T-helper 17 cell (primary cell): ENCODE measurements around the gene SPATA19. TPM values are rescaled to one million over a fixed set of nuclear protein-coding genes. Genes with fewer than 3 reads are reported as not detected.
"Not testable (repeated sequence)": the region's sequence is repeated elsewhere in the genome, so short reads cannot be mapped to it uniquely, and the experiment has no call there.

Experiments
- ATAC-seq: fragments of 150-1000 bp; cut with Tn5 transposase; 2 replicates; pipeline ENCODE4 v1.10.0; 2021; ENCODE audit warnings: mild to moderate bottlenecking, moderate library complexity
- DNase-seq, 3 donors: peaks; one replicate each; pipeline versions ENCODE4 v3.0.0 to v3.0.0-alpha.2; 2020 to 2021
- H3K9me3 ChIP-seq: one replicate; pipeline ENCODE4 v1.7.0; 2013; ENCODE audit warnings: low read length, mild to moderate bottlenecking; ENCODE audit not compliant: control insufficient read depth, poor library complexity, severe bottlenecking
- H3K27ac Mint-ChIP-seq: one replicate; pipeline ENCODE4 v1.8.0; 2022; ENCODE audit warnings: mild to moderate bottlenecking, moderate library complexity, mixed read lengths
- H3K27me3 Mint-ChIP-seq: one replicate; pipeline ENCODE4 v1.8.0; 2022; ENCODE audit warnings: mixed read lengths
- H3K36me3 Mint-ChIP-seq: one replicate; pipeline ENCODE4 v1.8.0; 2022; ENCODE audit warnings: low read depth, mixed read lengths
- H3K4me1 Mint-ChIP-seq: one replicate; pipeline ENCODE4 v1.8.0; 2022; ENCODE audit warnings: mild to moderate bottlenecking, mixed read lengths
- H3K4me3 Mint-ChIP-seq: one replicate; pipeline ENCODE4 v1.8.0; 2022; ENCODE audit warnings: mild to moderate bottlenecking, moderate library complexity, mixed read lengths
- total RNA-seq, 4 donors: library from RNA in 2 of 4; stranded (reverse) in 2 of 4; gene quantifications; one replicate each; pipeline ENCODE4 v1.2.3 and lab custom pipeline; 2022 to 2026

SPATA19 gene
- total RNA-seq, 2 donors from 2014 or later, result not detected

- no peaks in the 10 kb centered on the region for H3K4me1 Mint-ChIP-seq
- DNase-seq, result no peak
- no peak overlapping the region for H3K27ac Mint-ChIP-seq
- no peak for ATAC-seq
- peaks cover 56% of the 10 kb centered on the region for H3K27me3 Mint-ChIP-seq
- no peak overlapping the region for H3K4me3 Mint-ChIP-seq
- no peaks in the 10 kb centered on the region for H3K9me3 ChIP-seq
- peaks cover 2% of the 10 kb centered on the region for H3K36me3 Mint-ChIP-seq
These were observed 14.8 kb upstream of the SPATA19 start for GRCh38 chr11:133860151-133860550.

DNA sequence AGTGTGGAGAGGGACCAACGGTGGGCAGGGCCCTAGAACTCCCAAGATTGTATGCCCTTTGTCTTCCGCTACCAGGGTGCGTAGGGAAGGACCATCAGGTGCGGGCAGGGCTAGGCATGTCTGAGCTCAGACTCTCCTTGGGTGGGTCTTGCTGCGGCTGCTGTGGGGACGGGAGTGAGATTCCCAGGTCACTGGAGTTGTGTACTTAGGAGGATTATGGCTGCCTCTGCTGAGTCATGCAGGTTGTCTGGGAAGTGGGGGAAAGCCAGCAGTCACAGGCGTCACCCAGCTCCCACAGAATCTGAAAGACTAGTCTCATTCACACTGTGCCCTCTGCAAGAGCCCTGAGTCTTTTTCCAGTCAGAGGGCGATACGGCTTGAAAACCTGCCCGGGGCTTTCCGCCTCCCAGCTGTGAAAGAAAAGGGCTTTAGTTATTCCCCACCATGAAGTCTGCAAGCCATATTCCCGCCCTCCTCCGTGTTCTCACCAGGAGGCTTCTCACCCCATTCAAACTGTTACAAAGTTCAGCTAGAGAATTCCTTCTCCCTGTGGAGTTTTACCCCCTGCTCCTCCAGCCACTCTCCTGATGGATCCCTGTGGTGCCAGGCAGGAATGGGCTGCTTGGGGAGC, 9.1 kb upstream of the SPATA19 start:
- H3K4me1 Mint-ChIP-seq, result not testable (repeated sequence)
- H3K27me3 Mint-ChIP-seq, result peaks cover 52% of the 10 kb centered on the region

DNA sequence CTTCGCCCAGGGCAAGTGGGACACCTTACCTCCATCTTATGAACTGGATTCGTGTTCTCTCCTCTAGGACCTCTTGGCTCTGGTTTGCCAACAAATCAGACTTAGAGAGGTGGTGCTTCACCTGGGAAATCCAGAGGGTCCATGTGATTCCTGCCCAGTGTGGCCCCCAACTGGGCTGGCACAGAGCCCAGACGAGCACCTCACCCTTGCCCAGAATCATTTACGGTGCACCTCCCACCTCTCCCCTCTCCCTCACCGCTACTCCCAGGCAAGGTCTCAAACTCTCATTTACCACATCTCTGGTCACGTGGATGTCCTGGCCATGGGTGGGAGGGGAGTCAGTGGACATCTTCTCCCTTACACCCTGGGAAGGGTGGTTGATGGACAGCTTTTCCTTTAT, 1.1 kb downstream of the SPATA19 start:
- no peaks in the 10 kb centered on the region for H3K9me3 ChIP-seq
- H3K27me3 Mint-ChIP-seq, result peaks cover 36% of the 10 kb centered on the region
- H3K27ac Mint-ChIP-seq, result no peak overlapping the region
- DNase-seq, result no peak
- H3K36me3 Mint-ChIP-seq, result peaks cover 3% of the 10 kb centered on the region
- ATAC-seq, result no peak
- H3K4me3 Mint-ChIP-seq, result no peak overlapping the region
- no peaks in the 10 kb centered on the region for H3K4me1 Mint-ChIP-seq

More for the DNA sequence above, 9.1 kb upstream of the SPATA19 start:
- not testable (repeated sequence) for ATAC-seq, H3K36me3 Mint-ChIP-seq, H3K27ac Mint-ChIP-seq, H3K4me3 Mint-ChIP-seq, DNase-seq, H3K9me3 ChIP-seq

DNA sequence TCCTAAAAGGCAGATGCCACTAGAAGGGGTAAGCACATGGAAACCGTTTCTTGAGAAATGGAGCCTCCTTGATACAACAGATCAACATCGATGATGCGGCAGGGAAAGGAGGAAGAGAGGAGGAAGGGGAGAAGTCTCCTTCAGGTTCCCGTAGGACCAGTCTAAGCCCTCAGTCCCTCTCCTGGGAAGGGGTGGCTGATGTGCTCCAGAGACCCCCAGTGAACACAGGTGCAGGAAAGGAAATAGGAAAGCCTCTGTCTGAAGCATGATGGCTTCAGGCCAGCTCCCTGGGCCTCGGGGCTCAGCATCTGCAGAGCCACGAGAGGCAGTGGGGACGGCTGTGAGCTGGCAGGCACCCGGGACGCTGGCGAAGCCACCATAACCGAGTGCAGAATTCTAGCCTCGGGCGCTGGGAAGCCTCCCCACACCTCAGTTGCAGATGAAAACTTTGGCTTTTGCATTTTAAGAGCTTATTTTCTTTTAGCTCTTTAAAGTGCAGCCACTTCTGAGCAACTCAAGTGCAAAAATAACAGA, 1.8 kb downstream of the SPATA19 start:
- Mint-ChIP-seq H3K27me3 (peaks cover 31% of the 10 kb centered on the region), H3K36me3 (peaks cover 3% of the 10 kb centered on the region), H3K4me1 (no peaks in the 10 kb centered on the region), H3K27ac (no peak overlapping the region), H3K4me3 (no peak overlapping the region)
- no peaks in the 10 kb centered on the region for H3K9me3 ChIP-seq
- DNase-seq (no peak), ATAC-seq (no peak)

DNA sequence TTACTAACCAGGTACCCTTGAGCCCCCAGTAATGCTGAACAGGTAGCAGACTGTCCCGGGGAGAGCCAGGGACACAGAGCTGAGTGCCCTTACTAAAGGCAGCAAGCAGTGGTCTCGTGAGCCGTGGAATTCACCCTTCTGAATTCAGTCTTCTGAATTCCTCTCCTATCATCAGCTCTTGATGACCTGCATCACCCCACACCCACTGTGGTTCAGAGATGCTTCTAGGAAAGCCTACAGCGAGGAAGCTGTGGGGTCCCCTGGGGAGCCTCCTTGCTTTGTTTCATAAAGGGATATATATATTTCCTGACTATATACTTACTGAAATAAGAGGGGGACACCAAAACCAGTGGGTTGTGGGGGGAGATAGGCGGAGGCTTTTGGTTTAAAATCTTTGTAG, 2.6 kb downstream of the SPATA19 start:
- Mint-ChIP-seq H3K36me3 (peaks cover 3% of the 10 kb centered on the region), H3K27ac (no peak overlapping the region), H3K4me3 (no peak overlapping the region), H3K4me1 (no peaks in the 10 kb centered on the region), H3K27me3 (peaks cover 31% of the 10 kb centered on the region)
- DNase-seq (no peak), ATAC-seq (no peak)
- H3K9me3 ChIP-seq, result no peaks in the 10 kb centered on the region

GRCh38 chr11:133842053-133842452, 3.3 kb downstream of the SPATA19 start:
- peaks cover 3% of the 10 kb centered on the region for H3K36me3 Mint-ChIP-seq
- peaks cover 33% of the 10 kb centered on the region for H3K27me3 Mint-ChIP-seq
- H3K4me1 Mint-ChIP-seq, result no peaks in the 10 kb centered on the region
- DNase-seq (no peak), ATAC-seq (no peak)
- H3K27ac Mint-ChIP-seq, result no peak overlapping the region
- H3K9me3 ChIP-seq, result no peaks in the 10 kb centered on the region
- no peak overlapping the region for H3K4me3 Mint-ChIP-seq

DNA sequence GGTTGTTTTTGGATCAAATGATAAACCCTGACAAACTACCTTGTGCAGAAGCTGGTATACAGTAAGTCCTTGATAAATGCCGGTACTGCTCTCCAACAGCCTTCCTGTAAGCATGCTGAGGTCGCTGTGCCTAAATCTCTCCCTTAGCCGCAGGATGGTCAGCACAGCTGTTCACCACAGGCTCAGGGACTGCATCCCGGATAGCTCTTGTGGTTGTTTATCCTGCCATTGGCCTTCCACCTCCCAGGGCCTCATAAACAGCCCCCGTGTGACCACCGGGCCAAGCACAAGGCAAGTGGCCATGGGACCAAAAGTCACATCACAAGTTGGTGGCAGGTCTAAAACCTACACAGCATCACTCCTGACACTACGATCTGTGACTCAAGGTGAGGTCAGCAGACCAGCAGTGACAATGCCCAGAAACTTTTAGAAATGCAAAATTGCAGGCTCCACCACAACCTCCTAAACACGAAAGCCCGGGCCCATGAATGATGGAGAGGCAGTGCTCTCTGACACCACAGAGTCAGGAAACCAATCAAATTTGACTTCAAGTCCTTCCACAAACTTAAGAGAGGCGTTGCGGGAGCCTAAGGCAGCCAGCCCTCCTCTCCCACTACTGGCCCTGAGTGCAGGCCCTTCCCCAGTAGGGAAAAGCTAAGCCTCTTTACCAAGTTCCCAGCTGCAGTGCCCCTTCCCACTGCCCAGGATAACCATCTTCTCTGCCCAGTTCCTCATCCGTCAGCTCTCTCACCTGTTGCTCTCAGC, 3.9 kb downstream of the SPATA19 start:
- peaks cover 3% of the 10 kb centered on the region for H3K36me3 Mint-ChIP-seq
- H3K27ac Mint-ChIP-seq, result no peak overlapping the region
- ATAC-seq (no peak), DNase-seq (no peak)
- H3K27me3 Mint-ChIP-seq, result peaks cover 39% of the 10 kb centered on the region
- no peaks in the 10 kb centered on the region for H3K4me1 Mint-ChIP-seq
- no peak overlapping the region for H3K4me3 Mint-ChIP-seq
- no peaks in the 10 kb centered on the region for H3K9me3 ChIP-seq

- DNase-seq, result no peak
- Mint-ChIP-seq H3K27ac (no peak overlapping the region), H3K27me3 (peaks cover 48% of the 10 kb centered on the region)
These were observed 4.8 kb downstream of the SPATA19 start for GRCh38 chr11:133840479-133840941.

DNA sequence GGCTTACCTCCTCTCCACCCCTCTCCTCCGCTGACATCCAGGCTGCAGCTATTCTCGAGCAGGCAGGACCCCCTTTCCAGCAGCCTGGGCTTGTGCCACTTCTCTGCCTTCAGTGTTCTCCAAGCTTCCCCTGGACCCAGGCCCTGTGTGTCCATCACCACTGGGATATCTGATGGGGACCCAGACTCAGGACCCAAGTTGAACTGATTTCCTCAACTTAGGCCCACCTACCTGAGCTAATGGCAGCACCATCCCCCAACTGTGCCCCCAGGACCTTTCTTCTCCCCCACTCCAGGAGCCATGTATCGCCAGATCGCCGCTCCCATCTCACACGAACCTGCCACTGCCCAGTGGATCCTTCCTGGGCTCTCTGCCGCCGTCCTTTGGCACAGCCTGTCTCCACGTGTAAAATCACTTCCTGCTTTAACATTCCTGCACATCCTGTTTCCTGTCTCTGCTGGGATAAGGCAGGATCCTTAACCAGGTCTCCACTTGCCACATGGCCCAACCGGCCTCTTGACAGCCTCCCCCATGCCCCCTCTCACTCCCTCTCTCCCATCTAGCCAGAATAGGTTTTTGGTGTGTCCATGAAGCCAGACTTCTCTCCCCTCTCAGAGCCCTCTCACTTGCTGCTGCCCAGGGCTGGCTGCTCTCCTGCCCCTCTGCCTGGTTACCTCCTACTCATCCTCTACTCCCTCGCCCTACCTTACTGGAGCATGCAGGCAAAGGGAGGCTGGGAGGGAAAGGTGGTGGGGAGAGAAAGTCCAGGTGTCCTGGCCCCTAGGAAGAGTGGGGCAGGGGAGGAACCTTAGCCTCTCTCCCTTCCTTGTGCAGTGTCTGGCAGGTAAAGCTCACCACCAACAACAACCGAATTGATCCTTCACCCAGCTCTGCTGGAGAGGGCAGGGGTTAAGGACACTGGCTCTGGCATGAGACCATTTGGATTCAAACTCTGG, 9.4 kb downstream of the SPATA19 start:
- Mint-ChIP-seq H3K4me1 (peaks cover 10% of the 10 kb centered on the region), H3K27me3 (peaks cover 18% of the 10 kb centered on the region), H3K36me3 (no peaks in the 10 kb centered on the region), H3K27ac (peak overlapping the region; percentile 68), H3K4me3 (no peak overlapping the region)
- DNase-seq (no peak), ATAC-seq (no peak)
- H3K9me3 ChIP-seq, result no peaks in the 10 kb centered on the region

More at GRCh38 chr11:133840479-133840941, 4.8 kb downstream of the SPATA19 start:
- no peaks in the 10 kb centered on the region for H3K9me3 ChIP-seq
- Mint-ChIP-seq H3K4me1 (peaks cover 5% of the 10 kb centered on the region), H3K4me3 (no peak overlapping the region), H3K36me3 (peaks cover 3% of the 10 kb centered on the region)
- ATAC-seq, result no peak

DNA sequence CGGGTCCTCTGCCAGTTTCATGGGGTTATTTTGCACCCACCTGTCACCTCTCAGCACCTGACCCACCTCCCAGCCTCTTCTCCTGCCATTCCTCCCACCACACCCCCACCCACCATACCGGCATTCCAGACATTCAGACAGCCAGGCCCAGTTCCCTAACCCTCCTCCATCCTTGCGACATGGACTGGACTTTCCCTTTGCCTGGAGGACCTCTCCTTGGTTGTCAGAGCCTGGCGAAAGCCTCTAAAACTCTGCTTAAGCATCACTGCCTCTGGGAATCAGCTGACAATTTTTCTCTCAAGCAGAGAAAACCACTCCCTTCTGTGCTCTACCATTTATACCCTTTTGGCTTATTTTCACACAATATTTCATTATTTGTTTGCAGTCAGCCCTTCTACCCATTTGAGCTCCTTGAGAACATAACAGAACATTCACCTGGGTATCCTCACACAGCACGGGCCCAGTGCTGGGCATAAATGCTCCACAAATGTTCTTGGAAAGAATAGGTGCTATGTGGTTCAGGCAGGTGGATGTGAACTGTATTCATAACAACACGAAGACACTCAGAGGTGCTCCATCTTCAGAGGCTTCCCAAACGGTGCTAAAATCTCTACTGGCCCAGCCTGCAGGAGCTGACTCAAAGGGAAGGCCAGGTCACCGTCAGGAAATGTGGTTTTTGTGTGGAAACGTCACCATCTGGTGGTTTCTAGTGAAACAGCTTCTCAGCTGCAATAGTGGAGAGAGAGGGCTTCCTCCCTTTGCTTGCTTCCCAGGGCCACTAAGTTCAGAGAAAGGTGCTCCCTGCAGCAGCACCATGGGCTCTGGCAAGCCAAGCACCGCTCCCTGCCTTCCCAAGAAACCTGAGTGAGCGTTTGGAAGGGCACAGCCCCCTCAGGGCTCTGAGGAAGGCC, 10.4 kb downstream of the SPATA19 start:
- Mint-ChIP-seq H3K27ac (no peak overlapping the region), H3K4me1 (peaks cover 10% of the 10 kb centered on the region)
- ATAC-seq, result peak; percentile 44

GRCh38 chr11:133833898-133834681, 11.2 kb downstream of the SPATA19 start:
- no peaks in the 10 kb centered on the region for H3K36me3 Mint-ChIP-seq
- H3K4me3 Mint-ChIP-seq, result no peak overlapping the region
- ATAC-seq (no peak), DNase-seq (no peak)
- peaks cover 10% of the 10 kb centered on the region for H3K4me1 Mint-ChIP-seq
- peaks cover 27% of the 10 kb centered on the region for H3K27me3 Mint-ChIP-seq
- H3K27ac Mint-ChIP-seq, result no peak overlapping the region
- no peaks in the 10 kb centered on the region for H3K9me3 ChIP-seq

More for the DNA sequence above, 10.4 kb downstream of the SPATA19 start:
- no peak overlapping the region for H3K4me3 Mint-ChIP-seq
- no peak for DNase-seq
- H3K9me3 ChIP-seq, result no peaks in the 10 kb centered on the region
- H3K36me3 Mint-ChIP-seq, result no peaks in the 10 kb centered on the region
- peaks cover 19% of the 10 kb centered on the region for H3K27me3 Mint-ChIP-seq
